ENCODE data around the gene IL1RN.
A peak's percentile ranks its signal among the peaks of the same experiment; 100 is the strongest.

The IL1RN gene

GRCh38 chr2:113155331-113155730, 27.9 kb downstream of the IL1RN start:
- no peak for DNase-seq
- Histone ChIP-seq H2BK120ac (ENCODE audit: low read depth, low read length) (no peak overlapping the region), H3K14ac (ENCODE audit: low read length in 2 of 2) (no peak overlapping the region), H4K8ac (ENCODE audit: low read length) (no peak overlapping the region), H3K4me1 (ENCODE audit: control insufficient read depth, insufficient read depth, low read depth, low read length) (peaks cover 9% of the 10 kb centered on the region), H3K79me1 (replicated peaks; ENCODE audit: low read length, poor library complexity, severe bottlenecking) (no peaks in the 10 kb centered on the region), H3K23ac (ENCODE audit: low read length in 2 of 2) (no peak overlapping the region), H4K91ac (ENCODE audit: low read length) (no peak overlapping the region), H2BK5ac (ENCODE audit: low read depth, low read length, poor library complexity, severe bottlenecking) (no peak overlapping the region), H2AK5ac (ENCODE audit: low read length, severe bottlenecking) (no peak overlapping the region), H3K4me3 (ENCODE audit: insufficient read depth in 1 of 2, low read depth in 1 of 2, low read length in 2 of 2) (no peak overlapping the region), H2AFZ (ENCODE audit: low read depth, low read length) (no peak overlapping the region), H3K4ac (ENCODE audit: low read depth in 1 of 2, low read length in 2 of 2) (no peak overlapping the region), H3K4me2 (ENCODE audit: low read length, poor library complexity, severe bottlenecking) (no peak overlapping the region), H2BK15ac (ENCODE audit: low read depth, poor library complexity, severe bottlenecking) (no peak overlapping the region), H3K9ac (ENCODE audit: low read length) (no peak overlapping the region), H3K27ac (ENCODE audit: low read length, poor library complexity, severe bottlenecking) (no peak overlapping the region), H3K36me3 (ENCODE audit: control insufficient read depth in 1 of 2, insufficient read depth in 2 of 2, low read depth in 1 of 2, low read length in 2 of 2) (no peaks in the 10 kb centered on the region), H3K27me3 (ENCODE audit: control insufficient read depth in 1 of 2, insufficient read depth in 1 of 2, low read length in 2 of 2) (no peaks in the 10 kb centered on the region), H2BK12ac (ENCODE audit: low read length in 2 of 2) (no peak overlapping the region), H3K9me3 (ENCODE audit: control insufficient read depth, low read length) (no peaks in the 10 kb centered on the region), H3K18ac (ENCODE audit: low read depth in 1 of 2, low read length in 2 of 2) (no peak overlapping the region)
- WGBS: 100% methylated on average over 3 of the region's 5 CpGs

GRCh38 chr2:113156278-113157117, 29.1 kb downstream of the IL1RN start:
- H3K23ac ChIP-seq (ENCODE audit: low read length in 2 of 2): no peak overlapping the region
- no peak overlapping the region for H2BK15ac ChIP-seq (ENCODE audit: low read depth, poor library complexity, severe bottlenecking)
- no peak overlapping the region for H3K18ac ChIP-seq (ENCODE audit: low read depth in 1 of 2, low read length in 2 of 2)
- no peak overlapping the region for H4K8ac ChIP-seq (ENCODE audit: low read length)
- no peaks in the 10 kb centered on the region for H3K79me1 ChIP-seq (replicated peaks; ENCODE audit: low read length, poor library complexity, severe bottlenecking)
- DNase-seq: no peak
- no peak overlapping the region for H4K91ac ChIP-seq (ENCODE audit: low read length)
- no peak overlapping the region for H2BK5ac ChIP-seq (ENCODE audit: low read depth, low read length, poor library complexity, severe bottlenecking)
- no peak overlapping the region for H2BK120ac ChIP-seq (ENCODE audit: low read depth, low read length)
- H3K4me1 ChIP-seq (ENCODE audit: control insufficient read depth, insufficient read depth, low read depth, low read length): peaks cover 9% of the 10 kb centered on the region
- H3K9ac ChIP-seq (ENCODE audit: low read length): no peak overlapping the region
- H3K27ac ChIP-seq (ENCODE audit: low read length, poor library complexity, severe bottlenecking): no peak overlapping the region
- H3K4ac ChIP-seq (ENCODE audit: low read depth in 1 of 2, low read length in 2 of 2): no peak overlapping the region
- 57% methylated on average over 8 of the region's 10 CpGs for WGBS
- H3K36me3 ChIP-seq (ENCODE audit: control insufficient read depth in 1 of 2, insufficient read depth in 2 of 2, low read depth in 1 of 2, low read length in 2 of 2): no peaks in the 10 kb centered on the region
- no peak overlapping the region for H2AK5ac ChIP-seq (ENCODE audit: low read length, severe bottlenecking)
- H2BK12ac ChIP-seq (ENCODE audit: low read length in 2 of 2): no peak overlapping the region
- no peak overlapping the region for H3K14ac ChIP-seq (ENCODE audit: low read length in 2 of 2)
- no peaks in the 10 kb centered on the region for H3K9me3 ChIP-seq (ENCODE audit: control insufficient read depth, low read length)
- H2AFZ ChIP-seq (ENCODE audit: low read depth, low read length): no peak overlapping the region
- no peaks in the 10 kb centered on the region for H3K27me3 ChIP-seq (ENCODE audit: control insufficient read depth in 1 of 2, insufficient read depth in 1 of 2, low read length in 2 of 2)
- H3K4me3 ChIP-seq (ENCODE audit: insufficient read depth in 1 of 2, low read depth in 1 of 2, low read length in 2 of 2): peak overlapping the region; percentile 39 to 76
- peak overlapping the region; percentile 79 for H3K4me2 ChIP-seq (ENCODE audit: low read length, poor library complexity, severe bottlenecking)

- Histone ChIP-seq H4K8ac (ENCODE audit: low read length) (no peak overlapping the region), H3K4me2 (ENCODE audit: low read length, poor library complexity, severe bottlenecking) (peak overlapping the region; percentile 79), H3K23ac (ENCODE audit: low read length in 2 of 2) (no peak overlapping the region), H2BK120ac (ENCODE audit: low read depth, low read length) (no peak overlapping the region), H3K4me1 (ENCODE audit: control insufficient read depth, insufficient read depth, low read depth, low read length) (peaks cover 9% of the 10 kb centered on the region), H3K14ac (ENCODE audit: low read length in 2 of 2) (no peak overlapping the region), H4K91ac (ENCODE audit: low read length) (no peak overlapping the region), H3K9ac (ENCODE audit: low read length) (peak overlapping the region; percentile 64), H3K27me3 (ENCODE audit: control insufficient read depth in 1 of 2, insufficient read depth in 1 of 2, low read length in 2 of 2) (no peaks in the 10 kb centered on the region), H3K36me3 (ENCODE audit: control insufficient read depth in 1 of 2, insufficient read depth in 2 of 2, low read depth in 1 of 2, low read length in 2 of 2) (peaks cover 0 to 3% of the 10 kb centered on the region in 2 experiments), H3K4ac (ENCODE audit: low read depth in 1 of 2, low read length in 2 of 2) (no peak overlapping the region), H3K18ac (ENCODE audit: low read depth in 1 of 2, low read length in 2 of 2) (peak overlapping the region in 1 of 2 experiments; percentile 6), H3K27ac (ENCODE audit: low read length, poor library complexity, severe bottlenecking) (no peak overlapping the region), H3K79me1 (replicated peaks; ENCODE audit: low read length, poor library complexity, severe bottlenecking) (no peaks in the 10 kb centered on the region), H2AK5ac (ENCODE audit: low read length, severe bottlenecking) (no peak overlapping the region), H2BK5ac (ENCODE audit: low read depth, low read length, poor library complexity, severe bottlenecking) (no peak overlapping the region), H3K4me3 (ENCODE audit: insufficient read depth in 1 of 2, low read depth in 1 of 2, low read length in 2 of 2) (peak overlapping the region; percentile 74 to 76), H2BK15ac (ENCODE audit: low read depth, poor library complexity, severe bottlenecking) (no peak overlapping the region), H2BK12ac (ENCODE audit: low read length in 2 of 2) (no peak overlapping the region), H3K9me3 (ENCODE audit: control insufficient read depth, low read length) (no peaks in the 10 kb centered on the region), H2AFZ (ENCODE audit: low read depth, low read length) (peak overlapping the region; percentile 49)
- DNase-seq: no peak
- 4% methylated on average over 49 of the region's 92 CpGs for WGBS
Observed at GRCh38 chr2:113157118-113157896, 29.9 kb downstream of the IL1RN start.

Data from mesenchymal stem cell (in vitro differentiated cells and primary cell).